ENCODE results near the gene RNF149.

RNF149 gene

GRCh38 chr2:101231240-101231639 lies 77.3 kb downstream of the RNF149 start:
- no peak for DNase-seq (ENCODE audit: low read depth in 2 of 2)

GRCh38 chr2:101230541-101231001 lies 77.9 kb downstream of the RNF149 start:
- no peak for DNase-seq (ENCODE audit: low read depth in 2 of 2)
